SIG-M5 (cell line): Measurements from ENCODE around the gene HAND1.
"Not testable (repeated sequence)": the region's sequence is repeated elsewhere in the genome, so short reads cannot be mapped to it uniquely, and the experiment has no call there.

ENCODE experiments used
- DNase-seq: peaks from one replicate; lab custom pipeline; 2025; lab: John Stamatoyannopoulos, UW

HAND1 gene

GRCh38 chr5:154478224-154478565 lies at the start of gene HAND1:
HAND1 (minus strand) TSS chr5:154478227; CDS start chr5:154478008, 219 bp downstream.
- no peak for DNase-seq

GRCh38 chr5:154526231-154527226 lies 48.5 kb upstream of the HAND1 start:
- DNase-seq, result no peak

GRCh38 chr5:154524859-154525258 lies 46.8 kb upstream of the HAND1 start:
- no peak for DNase-seq

- no peak for DNase-seq
These were observed 46.2 kb upstream of the HAND1 start for GRCh38 chr5:154524181-154524580.

GRCh38 chr5:154523709-154524108 lies 45.7 kb upstream of the HAND1 start:
- no peak for DNase-seq

- DNase-seq, result no peak
These were observed 45.1 kb upstream of the HAND1 start for GRCh38 chr5:154523104-154523503.

- DNase-seq, result no peak
These were observed 44.3 kb upstream of the HAND1 start for GRCh38 chr5:154522284-154522683.

GRCh38 chr5:154521756-154522155 lies 43.7 kb upstream of the HAND1 start:
- DNase-seq, result no peak

GRCh38 chr5:154520861-154521453 lies 42.9 kb upstream of the HAND1 start:
- no peak for DNase-seq

- DNase-seq, result no peak
These were observed 41.3 kb upstream of the HAND1 start for GRCh38 chr5:154519359-154519758.

GRCh38 chr5:154518438-154518867 lies 40.4 kb upstream of the HAND1 start:
- no peak for DNase-seq

- DNase-seq, result no peak
These were observed 39.9 kb upstream of the HAND1 start for GRCh38 chr5:154517810-154518437.

GRCh38 chr5:154517181-154517580 lies 39.2 kb upstream of the HAND1 start:
- DNase-seq, result no peak

GRCh38 chr5:154516475-154516874 lies 38.4 kb upstream of the HAND1 start:
- DNase-seq, result no peak

GRCh38 chr5:154515488-154515887 lies 37.5 kb upstream of the HAND1 start:
- not testable (repeated sequence) for DNase-seq

GRCh38 chr5:154514331-154514730 lies 36.3 kb upstream of the HAND1 start:
- no peak for DNase-seq

GRCh38 chr5:154513669-154514084 lies 35.6 kb upstream of the HAND1 start:
- DNase-seq, result no peak

- DNase-seq, result no peak
These were observed 34.0 kb upstream of the HAND1 start for GRCh38 chr5:154511984-154512383.

- DNase-seq, result no peak
These were observed 31.9 kb upstream of the HAND1 start for GRCh38 chr5:154509784-154510555.

GRCh38 chr5:154508114-154508513 lies 30.1 kb upstream of the HAND1 start:
- DNase-seq, result no peak

- DNase-seq, result no peak
These were observed 28.7 kb upstream of the HAND1 start for GRCh38 chr5:154506716-154507080.
